Measurements from ENCODE around the gene IFNAR1.

The IFNAR1 gene

DNA sequence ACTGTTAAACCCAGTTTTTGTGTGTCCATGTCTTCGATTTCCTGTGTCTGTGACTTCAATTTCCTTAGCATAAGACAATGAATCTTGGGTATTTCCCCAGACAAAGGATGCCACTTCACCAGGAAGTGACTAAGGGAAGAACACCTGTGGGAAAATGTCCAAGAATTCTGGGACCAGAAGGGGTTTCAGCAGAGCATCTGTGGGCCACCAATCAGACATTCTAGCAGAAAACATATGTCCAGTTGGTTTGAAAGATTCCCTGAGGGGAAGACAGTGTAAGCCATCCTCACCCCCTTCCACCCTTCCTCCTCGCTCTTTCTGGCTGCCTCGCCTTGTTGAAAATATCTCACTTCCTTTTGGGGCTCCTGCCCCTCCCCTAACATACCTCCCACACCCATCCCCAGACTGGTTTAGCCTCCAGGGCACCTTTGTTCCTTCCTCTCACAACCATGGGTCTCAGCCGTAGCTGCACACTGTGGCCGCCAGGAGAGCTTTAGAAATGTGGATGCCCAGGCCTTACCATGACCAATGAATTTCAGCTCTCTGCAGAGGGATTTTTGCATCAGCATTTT is 25.5 kb upstream of the IFNAR1 start:
- Mint-ChIP-seq H3K9me3 (no peaks in the 10 kb centered on the region), H3K36me3 (ENCODE audit: low read depth) (peaks cover 18% of the 10 kb centered on the region), H3K27me3 (no peaks in the 10 kb centered on the region), H3K4me3 (peak overlapping the region; percentile 9), H3K27ac (peak overlapping the region; percentile 87), H3K4me1 (ENCODE audit: low read depth) (peaks cover 39% of the 10 kb centered on the region)
- peak; percentile 56 for DNase-seq

DNA sequence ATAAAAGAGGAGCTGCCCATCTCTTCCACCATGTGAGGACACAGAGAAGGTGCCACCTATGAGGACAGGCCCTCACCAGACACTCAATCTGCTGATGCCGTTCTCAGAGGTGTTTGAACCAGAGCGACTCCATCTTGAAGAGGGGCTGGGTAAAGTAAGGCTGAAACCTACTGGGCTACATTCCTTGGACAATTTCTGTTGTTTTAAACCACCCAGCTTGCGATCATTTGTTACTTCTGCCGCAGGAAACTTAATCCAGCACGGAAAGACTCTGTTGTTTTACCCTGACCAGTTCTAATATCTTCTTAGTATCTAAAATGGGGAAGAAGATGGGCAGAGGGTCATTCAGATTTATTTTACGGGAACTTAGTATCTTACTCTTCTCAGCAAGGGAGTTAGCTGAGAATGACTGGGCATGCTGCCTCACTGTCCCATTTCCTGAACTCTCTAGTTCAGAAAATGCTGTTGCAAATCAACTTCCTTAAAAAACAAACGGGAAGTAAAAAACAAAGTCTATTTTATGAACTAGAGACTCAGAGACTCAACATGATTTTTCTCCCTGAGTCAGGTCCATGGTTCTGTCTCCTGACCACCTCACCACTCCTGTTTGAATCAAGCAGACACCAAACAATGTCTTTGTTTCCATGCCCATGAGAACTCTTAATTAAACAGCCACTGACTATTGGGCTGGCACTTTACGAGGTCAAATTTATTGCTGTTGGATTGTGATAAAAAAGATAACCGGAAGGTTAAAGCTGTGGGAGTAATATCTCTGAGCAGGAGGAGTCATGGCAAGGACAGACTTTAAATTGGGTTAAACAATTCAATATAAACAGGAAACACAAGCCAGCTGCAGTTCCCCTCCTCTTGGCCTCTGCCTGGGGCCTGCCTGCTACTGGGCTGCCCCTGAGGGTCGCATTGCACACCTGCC is 23.8 kb upstream of the IFNAR1 start:
- Mint-ChIP-seq H3K27me3 (no peaks in the 10 kb centered on the region), H3K4me3 (no peak overlapping the region), H3K4me1 (ENCODE audit: low read depth) (peaks cover 44% of the 10 kb centered on the region), H3K9me3 (no peaks in the 10 kb centered on the region), H3K36me3 (ENCODE audit: low read depth) (peaks cover 13% of the 10 kb centered on the region), H3K27ac (peak overlapping the region; percentile 32)
- DNase-seq = no peak

DNA sequence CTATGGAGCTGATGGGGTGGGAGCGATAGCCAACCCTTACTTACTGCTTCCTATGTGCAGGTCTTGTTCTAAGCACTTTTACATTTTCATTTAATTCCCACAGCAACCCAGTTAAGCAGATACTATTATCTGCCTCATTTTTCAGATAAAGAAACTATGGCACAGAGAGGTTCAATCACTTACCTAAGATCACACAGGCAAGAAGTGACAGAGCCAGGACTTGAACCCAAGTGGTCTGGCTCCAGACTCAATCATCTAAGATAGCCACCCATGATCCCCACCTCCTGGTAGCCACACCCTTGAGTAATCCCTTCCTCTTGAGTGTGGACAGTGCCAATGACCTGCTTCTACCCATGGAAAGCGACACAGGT is 23.2 kb upstream of the IFNAR1 start:
- H3K27me3 Mint-ChIP-seq = no peaks in the 10 kb centered on the region
- no peak overlapping the region for H3K4me3 Mint-ChIP-seq
- H3K9me3 Mint-ChIP-seq = no peaks in the 10 kb centered on the region
- peaks cover 7% of the 10 kb centered on the region for H3K36me3 Mint-ChIP-seq (ENCODE audit: low read depth)
- DNase-seq = no peak
- H3K27ac Mint-ChIP-seq = no peak overlapping the region
- peaks cover 44% of the 10 kb centered on the region for H3K4me1 Mint-ChIP-seq (ENCODE audit: low read depth)

DNA sequence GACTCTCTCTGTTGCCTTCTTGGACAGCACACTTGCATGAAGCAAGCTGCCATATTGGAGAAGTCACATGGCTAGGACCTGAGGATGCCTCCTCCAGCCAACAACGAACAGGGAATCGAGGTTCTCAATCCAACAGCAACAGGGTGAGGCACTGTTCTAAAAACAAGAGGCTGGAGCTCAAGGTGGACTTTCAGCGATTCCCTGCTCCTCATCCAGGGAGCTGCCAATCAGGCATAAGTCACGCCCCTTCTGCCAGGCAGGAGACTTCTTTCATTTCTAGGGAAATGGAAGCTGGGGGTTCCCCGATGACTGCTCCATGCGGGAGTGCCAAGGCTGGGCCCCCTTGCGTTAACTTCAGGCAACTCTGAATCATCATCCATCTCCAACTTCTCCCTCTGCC is 22.7 kb upstream of the IFNAR1 start:
- peaks cover 5% of the 10 kb centered on the region for H3K36me3 Mint-ChIP-seq (ENCODE audit: low read depth)
- no peaks in the 10 kb centered on the region for H3K9me3 Mint-ChIP-seq
- no peaks in the 10 kb centered on the region for H3K27me3 Mint-ChIP-seq
- H3K27ac Mint-ChIP-seq = no peak overlapping the region
- H3K4me1 Mint-ChIP-seq (ENCODE audit: low read depth) = peaks cover 44% of the 10 kb centered on the region
- no peak overlapping the region for H3K4me3 Mint-ChIP-seq
- DNase-seq = no peak

DNA sequence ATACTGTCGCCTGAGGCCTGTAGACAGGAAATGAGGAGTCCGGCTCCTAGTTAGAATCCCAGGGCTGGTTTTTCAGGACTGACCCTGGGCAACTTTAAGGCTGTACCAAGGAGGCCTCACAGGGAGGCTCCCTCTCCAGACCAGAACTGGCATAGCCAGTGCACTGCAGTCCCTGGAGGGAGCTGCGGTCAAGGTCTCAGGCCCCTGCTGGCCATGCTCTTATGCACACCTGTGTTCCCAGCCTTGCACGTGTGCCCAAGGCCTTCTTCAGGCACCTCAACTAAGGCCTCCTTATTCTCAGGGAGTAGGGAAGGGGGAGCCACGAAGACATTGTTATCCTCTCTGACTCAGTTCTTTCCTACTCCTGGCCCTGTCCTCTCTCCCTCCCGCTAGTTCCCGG is 22.0 kb upstream of the IFNAR1 start:
- Mint-ChIP-seq H3K27me3 (no peaks in the 10 kb centered on the region), H3K36me3 (ENCODE audit: low read depth) (peaks cover 4% of the 10 kb centered on the region), H3K9me3 (no peaks in the 10 kb centered on the region), H3K4me3 (no peak overlapping the region), H3K4me1 (ENCODE audit: low read depth) (peaks cover 41% of the 10 kb centered on the region), H3K27ac (no peak overlapping the region)
- no peak for DNase-seq

DNA sequence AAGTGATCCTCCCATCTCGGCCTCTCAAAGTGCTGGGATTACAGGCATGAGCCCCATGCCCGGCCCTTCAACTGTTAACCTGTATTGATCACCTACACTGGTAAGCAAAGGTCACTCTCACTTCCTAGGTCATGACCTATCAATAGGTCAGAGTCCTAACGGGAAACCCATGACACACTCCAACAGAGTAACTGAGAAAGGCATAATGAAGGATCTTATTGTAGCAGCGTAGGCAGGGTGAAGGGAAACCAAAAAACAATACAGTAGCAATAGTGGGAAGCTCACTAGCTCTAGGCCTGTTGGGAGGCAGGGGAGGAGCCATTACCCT is 19.5 kb upstream of the IFNAR1 start:
- no peak overlapping the region for H3K4me3 Mint-ChIP-seq
- DNase-seq = no peak
- no peaks in the 10 kb centered on the region for H3K9me3 Mint-ChIP-seq
- no peak overlapping the region for H3K27ac Mint-ChIP-seq
- H3K4me1 Mint-ChIP-seq (ENCODE audit: low read depth) = peaks cover 31% of the 10 kb centered on the region
- H3K36me3 Mint-ChIP-seq (ENCODE audit: low read depth) = no peaks in the 10 kb centered on the region
- no peaks in the 10 kb centered on the region for H3K27me3 Mint-ChIP-seq

DNA sequence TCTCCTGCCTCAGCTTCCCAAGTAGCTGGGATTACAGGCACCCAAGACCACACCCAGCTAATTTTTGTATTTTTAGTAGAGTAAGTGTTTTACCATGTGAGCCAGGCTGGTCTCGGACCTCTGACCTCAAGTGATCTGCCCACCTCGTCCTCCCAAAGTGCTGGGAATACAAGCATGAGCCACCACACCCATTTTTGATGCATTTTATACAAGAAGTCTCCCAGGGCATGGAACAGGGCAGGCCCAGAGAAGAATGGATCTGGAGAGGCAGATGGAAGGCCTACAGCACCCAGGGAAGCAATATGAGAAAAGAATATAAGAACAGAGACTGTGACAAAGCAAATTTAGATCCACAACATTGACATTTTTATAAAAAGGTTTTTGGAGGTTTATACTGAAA is 18.8 kb upstream of the IFNAR1 start:
- Mint-ChIP-seq H3K27me3 (no peaks in the 10 kb centered on the region), H3K27ac (no peak overlapping the region), H3K36me3 (ENCODE audit: low read depth) (no peaks in the 10 kb centered on the region), H3K4me3 (no peak overlapping the region), H3K9me3 (no peaks in the 10 kb centered on the region), H3K4me1 (ENCODE audit: low read depth) (peaks cover 25% of the 10 kb centered on the region)
- DNase-seq = no peak

DNA sequence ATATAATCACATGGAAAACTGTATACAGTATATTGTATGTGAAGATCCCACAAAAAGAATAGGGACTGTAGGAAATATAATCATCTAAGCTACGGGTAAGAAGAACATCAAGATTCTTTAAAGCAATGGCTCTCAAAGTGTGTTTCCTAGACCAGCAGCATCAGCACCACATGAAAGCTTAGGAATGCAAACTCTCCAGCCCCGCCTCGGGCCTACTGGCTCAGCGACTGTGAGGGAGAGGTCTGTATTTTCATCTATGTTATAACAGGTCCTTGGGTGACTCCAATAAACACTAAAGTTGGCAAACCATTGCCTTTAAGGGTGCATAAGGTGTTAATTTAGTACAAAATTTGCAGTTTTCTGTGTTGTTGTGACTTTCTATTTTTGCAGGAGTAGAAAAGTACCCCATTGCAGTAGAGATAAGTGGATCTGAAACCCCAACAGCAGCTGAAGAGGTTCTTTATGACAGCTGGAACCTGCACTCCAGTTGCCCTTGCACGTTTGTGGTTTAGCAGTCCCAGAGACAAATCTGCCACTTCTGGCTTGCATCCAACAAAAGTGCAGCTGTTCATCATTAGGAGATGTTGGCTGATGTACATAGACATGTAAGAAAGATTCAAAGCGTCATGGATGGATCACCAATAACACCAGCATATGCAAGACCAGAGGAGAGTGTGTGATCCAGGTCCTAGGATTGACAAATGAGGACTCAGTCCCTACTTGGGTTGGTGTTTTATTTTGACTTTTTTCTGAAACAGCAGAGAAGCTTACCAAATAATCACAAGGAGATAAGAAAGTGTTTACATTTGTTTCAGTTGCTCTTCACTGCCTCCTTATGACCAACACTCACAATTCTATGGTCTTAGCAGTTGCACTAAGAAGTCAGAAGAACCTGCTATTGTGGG is 15.9 kb upstream of the IFNAR1 start:
- H3K4me1 Mint-ChIP-seq (ENCODE audit: low read depth) = peaks cover 16% of the 10 kb centered on the region
- H3K9me3 Mint-ChIP-seq = no peaks in the 10 kb centered on the region
- H3K36me3 Mint-ChIP-seq (ENCODE audit: low read depth) = no peaks in the 10 kb centered on the region
- no peak overlapping the region for H3K27ac Mint-ChIP-seq
- H3K4me3 Mint-ChIP-seq = no peak overlapping the region
- no peaks in the 10 kb centered on the region for H3K27me3 Mint-ChIP-seq
- no peak for DNase-seq

DNA sequence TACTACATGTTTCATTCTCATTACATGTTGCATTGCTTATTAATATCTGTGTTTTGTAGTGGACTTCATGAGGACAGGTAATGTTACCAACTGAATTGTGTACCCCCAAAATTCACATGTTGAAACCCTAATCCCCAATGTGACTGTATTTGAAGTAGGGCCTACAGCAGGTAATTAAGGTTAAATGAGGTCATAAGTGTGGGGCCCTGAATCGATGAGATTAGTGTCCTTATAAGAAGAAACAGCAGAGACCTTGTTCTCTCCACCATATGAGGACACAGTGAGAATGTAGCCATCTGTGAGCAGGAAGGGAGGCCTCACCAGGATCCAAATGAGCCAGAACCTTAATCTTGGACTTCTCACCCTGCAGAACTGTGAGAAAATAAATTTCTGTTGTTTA is 15.0 kb upstream of the IFNAR1 start:
- Mint-ChIP-seq H3K9me3 (no peaks in the 10 kb centered on the region), H3K27ac (no peak overlapping the region), H3K4me1 (ENCODE audit: low read depth) (peaks cover 10% of the 10 kb centered on the region), H3K4me3 (no peak overlapping the region), H3K27me3 (no peaks in the 10 kb centered on the region), H3K36me3 (ENCODE audit: low read depth) (no peaks in the 10 kb centered on the region)
- no peak for DNase-seq

DNA sequence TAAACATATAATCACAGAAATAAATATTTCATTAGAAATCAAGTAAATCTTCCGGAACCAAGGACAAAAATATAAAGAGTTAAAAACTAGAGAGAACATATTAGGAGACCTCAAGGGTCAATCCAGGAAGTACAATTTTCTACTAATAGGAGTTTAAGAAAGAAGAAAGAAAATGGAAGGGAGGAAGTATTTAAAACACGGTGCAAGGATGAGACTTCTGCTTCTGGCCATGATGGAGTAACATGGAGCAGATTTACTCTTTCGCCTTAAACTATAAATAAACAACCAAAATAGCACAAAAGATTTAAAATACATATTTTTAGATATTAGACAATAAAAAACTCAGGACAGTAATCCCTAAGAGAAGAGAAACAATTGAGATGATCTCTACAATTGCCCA is 12.6 kb upstream of the IFNAR1 start:
- no peak for DNase-seq
- H3K27ac Mint-ChIP-seq = no peak overlapping the region
- H3K4me1 Mint-ChIP-seq (ENCODE audit: low read depth) = peaks cover 10% of the 10 kb centered on the region
- H3K36me3 Mint-ChIP-seq (ENCODE audit: low read depth) = no peaks in the 10 kb centered on the region
- no peaks in the 10 kb centered on the region for H3K27me3 Mint-ChIP-seq
- no peak overlapping the region for H3K4me3 Mint-ChIP-seq
- H3K9me3 Mint-ChIP-seq = no peaks in the 10 kb centered on the region

DNA sequence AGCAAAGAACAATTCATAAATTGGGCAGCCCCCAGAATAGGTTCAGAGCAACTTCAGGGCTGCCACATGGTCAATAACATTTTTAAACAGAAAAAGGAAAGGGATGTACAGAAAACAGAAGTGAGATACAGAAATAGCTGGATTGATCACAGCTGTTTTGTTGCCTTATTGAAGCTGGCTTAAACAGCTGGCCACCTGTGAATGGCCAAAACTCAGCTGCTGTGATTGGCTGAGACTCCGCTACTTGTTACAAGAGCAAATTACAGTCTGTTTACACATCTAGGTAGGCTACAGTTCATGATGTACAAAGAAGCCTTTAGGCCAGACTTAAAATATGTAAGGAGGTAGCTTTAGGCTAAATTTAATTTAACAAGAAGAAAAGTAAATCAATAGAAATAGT is 11.6 kb upstream of the IFNAR1 start:
- Mint-ChIP-seq H3K9me3 (no peaks in the 10 kb centered on the region), H3K36me3 (ENCODE audit: low read depth) (no peaks in the 10 kb centered on the region)

DNA sequence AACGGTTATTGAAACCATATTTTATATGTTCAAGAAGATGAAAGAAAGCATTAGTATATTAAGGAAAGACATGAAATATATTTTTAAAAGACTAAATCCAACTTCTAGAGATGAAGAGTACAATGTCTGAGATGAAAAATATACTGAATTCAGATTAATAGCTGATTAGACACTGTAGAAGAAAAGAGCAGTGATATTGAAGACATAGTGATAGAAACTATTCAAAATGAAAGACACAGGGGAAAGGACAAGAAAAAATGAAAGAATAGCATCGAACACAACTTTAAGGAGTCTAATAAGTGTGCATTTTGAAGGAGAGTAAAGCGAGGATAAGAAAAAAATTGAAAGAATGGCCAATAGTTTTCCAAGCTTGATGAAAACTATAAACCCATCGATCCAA is 11.2 kb upstream of the IFNAR1 start:
- Mint-ChIP-seq H3K36me3 (ENCODE audit: low read depth) (no peaks in the 10 kb centered on the region), H3K4me1 (ENCODE audit: low read depth) (peaks cover 7% of the 10 kb centered on the region), H3K27me3 (no peaks in the 10 kb centered on the region), H3K27ac (no peak overlapping the region), H3K9me3 (no peaks in the 10 kb centered on the region), H3K4me3 (no peak overlapping the region)
- DNase-seq = no peak

More for the DNA sequence above, 11.6 kb upstream of the IFNAR1 start:
- Mint-ChIP-seq H3K27me3 (no peaks in the 10 kb centered on the region), H3K4me3 (no peak overlapping the region), H3K4me1 (ENCODE audit: low read depth) (peaks cover 10% of the 10 kb centered on the region), H3K27ac (no peak overlapping the region)
- DNase-seq = no peak

DNA sequence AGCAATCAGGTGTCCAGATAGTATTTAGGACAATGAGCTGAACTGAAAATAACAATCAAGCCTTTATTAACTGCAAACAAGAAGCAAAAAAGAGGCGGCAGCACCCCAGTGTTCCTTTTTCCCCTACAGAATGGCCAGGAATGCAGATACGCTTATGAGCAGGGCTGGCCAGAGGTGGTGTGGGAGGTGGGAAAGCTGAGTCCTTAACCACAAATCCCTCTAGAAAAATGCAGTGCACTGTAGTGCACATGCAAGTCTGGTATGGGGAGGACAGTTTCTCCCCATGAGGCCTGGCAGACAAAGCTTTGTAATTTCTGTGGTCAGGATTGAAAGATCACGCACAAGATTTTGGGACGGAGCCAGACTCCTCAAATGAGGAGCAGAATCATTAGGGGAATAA is 10.7 kb upstream of the IFNAR1 start:
- no peak overlapping the region for H3K4me3 Mint-ChIP-seq
- no peak for DNase-seq
- no peak overlapping the region for H3K27ac Mint-ChIP-seq
- H3K36me3 Mint-ChIP-seq (ENCODE audit: low read depth) = no peaks in the 10 kb centered on the region
- H3K27me3 Mint-ChIP-seq = no peaks in the 10 kb centered on the region
- no peaks in the 10 kb centered on the region for H3K9me3 Mint-ChIP-seq
- H3K4me1 Mint-ChIP-seq (ENCODE audit: low read depth) = peaks cover 2% of the 10 kb centered on the region

DNA sequence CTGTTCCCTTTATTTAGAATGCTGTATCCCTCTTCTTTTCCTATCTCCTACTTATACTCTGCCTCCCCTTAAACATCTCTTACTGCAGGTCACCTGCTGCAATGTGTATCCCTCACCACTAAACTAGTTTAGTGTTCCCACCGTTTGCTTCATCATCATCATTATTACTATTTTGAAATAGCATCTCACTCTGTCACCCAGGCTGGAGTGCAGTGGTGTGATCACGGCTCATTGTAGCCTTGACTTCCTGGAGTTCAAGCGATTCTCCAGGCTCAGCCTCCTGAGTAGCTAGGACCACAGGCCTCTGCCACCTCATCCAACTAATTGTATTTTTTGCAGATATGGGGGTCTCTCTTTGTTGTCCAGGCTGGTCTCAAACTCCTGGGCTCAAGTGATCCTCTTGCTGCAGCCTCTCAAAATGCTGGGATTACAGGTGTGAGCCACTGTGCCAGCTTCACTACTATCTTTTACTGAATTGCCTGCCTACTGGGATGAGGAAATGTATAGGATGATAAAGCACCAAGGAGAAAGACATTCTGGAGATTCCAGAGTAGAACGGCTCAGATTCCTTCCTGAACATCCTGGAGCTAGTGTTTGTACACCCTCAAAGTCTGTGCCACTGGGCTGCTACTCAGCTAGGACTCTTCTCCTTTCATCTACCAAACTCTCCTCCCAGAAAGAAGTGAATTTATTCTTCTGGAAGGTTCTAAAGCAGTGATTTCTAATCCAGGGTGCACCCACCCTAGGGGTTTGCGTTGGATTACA is 8.6 kb upstream of the IFNAR1 start:
- no peaks in the 10 kb centered on the region for H3K36me3 Mint-ChIP-seq (ENCODE audit: low read depth)
- H3K27ac Mint-ChIP-seq = no peak overlapping the region
- DNase-seq = no peak
- H3K9me3 Mint-ChIP-seq = no peaks in the 10 kb centered on the region
- H3K27me3 Mint-ChIP-seq = no peaks in the 10 kb centered on the region
- H3K4me1 Mint-ChIP-seq (ENCODE audit: low read depth) = no peaks in the 10 kb centered on the region
- no peak overlapping the region for H3K4me3 Mint-ChIP-seq

All from activated T-cell treated with anti-CD3 and anti-CD28 coated beads, Interleukin-2, amount 50 U/mL, for 24 hours (primary cell).